Measurements from ENCODE around the gene PTPN20. TPM values are rescaled to one million over a fixed set of nuclear protein-coding genes. Genes with fewer than 3 reads are reported as not detected.

Gene PTPN20
- total RNA-seq, 2 donors from 2014 or later = 0.99 to 4.4 TPM

- Histone ChIP-seq H3K4me1 (no peaks in the 10 kb centered on the region), H3K36me3 (replicated peaks in 1 of 2; ENCODE audit: insufficient read depth in 1 of 2, low read depth in 2 of 2) (no peaks in the 10 kb centered on the region), H3K4me3 (no peak overlapping the region), H3K27me3 (no peaks in the 10 kb centered on the region), H3K27ac (no peak overlapping the region), H3K9me3 (no peaks in the 10 kb centered on the region)
- TF ChIP-seq CTCF (IDR thresholded peaks at IDR 0.05) = no peak
- TF ChIP-seq POLR2A (IDR thresholded peaks at IDR 0.05) = no peak
- ATAC-seq (no peak), DNase-seq (peak in 2 of 4 donors; percentile 3 to 6)
- intact Hi-C loops (cut with DNase I) = no loop called here
- WGBS, 2 donors = 77 to 79% methylated on average over 5 to 9 of the region's 9 CpGs
Observed at GRCh38 chr10:47040041-47040491, 128.8 kb downstream of the PTPN20 start.

- no peaks in the 10 kb centered on the region for H3K27me3 ChIP-seq
- TF ChIP-seq POLR2A (IDR thresholded peaks at IDR 0.05) = no peak
- no peak for TF ChIP-seq CTCF (IDR thresholded peaks at IDR 0.05)
- WGBS, 2 donors = 74 to 82% methylated on average over 4 of the region's 4 CpGs
- no peaks in the 10 kb centered on the region for H3K4me1 ChIP-seq
- ATAC-seq = no peak
- no peak overlapping the region for H3K4me3 ChIP-seq
- no peaks in the 10 kb centered on the region for H3K9me3 ChIP-seq
- no peaks in the 10 kb centered on the region for H3K36me3 ChIP-seq (replicated peaks in 1 of 2; ENCODE audit: insufficient read depth in 1 of 2, low read depth in 2 of 2)
- no peak overlapping the region for H3K27ac ChIP-seq
- intact Hi-C loops (cut with DNase I) = no loop called here
- DNase-seq = no peak
Observed at GRCh38 chr10:47040681-47041080, 129.5 kb downstream of the PTPN20 start.

DNA sequence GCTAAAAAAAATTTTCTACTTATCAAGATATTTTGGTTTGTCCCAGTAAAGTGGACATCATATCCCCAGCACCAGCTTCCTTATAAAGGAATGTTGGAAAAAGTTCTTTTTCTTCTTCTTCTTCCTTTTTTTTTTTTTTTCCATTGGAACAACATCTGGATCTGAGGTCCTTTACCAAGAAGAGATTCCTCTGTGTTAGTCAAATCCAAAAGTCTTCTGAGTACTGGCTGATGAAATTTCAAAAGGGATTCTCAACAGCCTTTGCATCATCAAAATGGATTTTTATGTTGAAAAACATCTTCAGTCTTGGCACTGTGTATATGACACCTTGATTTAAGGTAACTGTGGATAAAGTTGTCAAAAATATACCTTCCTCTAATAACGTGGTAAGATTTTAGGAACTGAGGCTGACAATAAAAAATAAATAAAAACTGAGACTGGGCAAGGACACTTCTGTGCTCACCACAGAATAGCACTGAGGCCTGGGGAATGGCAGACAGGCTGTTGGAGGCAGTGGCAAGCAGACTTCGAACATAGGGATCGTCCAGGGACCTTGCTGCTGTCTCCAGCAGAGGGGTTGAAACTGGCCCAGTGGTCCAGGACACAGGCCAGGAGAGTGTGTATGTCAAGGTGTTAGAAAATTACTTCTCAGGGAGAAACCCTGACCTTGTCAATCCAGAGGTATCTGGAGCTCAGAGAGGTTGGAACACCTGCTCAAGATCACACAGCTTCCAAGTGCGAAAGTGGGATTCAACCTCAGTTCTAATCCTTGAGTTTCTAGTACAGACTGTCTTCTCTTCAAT is 130.4 kb downstream of the PTPN20 start:
- WGBS, 2 donors = 69 to 75% methylated on average over 4 of the region's 4 CpGs
- ATAC-seq = no peak
- Histone ChIP-seq H3K27ac (no peak overlapping the region), H3K27me3 (no peaks in the 10 kb centered on the region), H3K9me3 (no peaks in the 10 kb centered on the region), H3K36me3 (replicated peaks in 1 of 2; ENCODE audit: insufficient read depth in 1 of 2, low read depth in 2 of 2) (no peaks in the 10 kb centered on the region), H3K4me1 (no peaks in the 10 kb centered on the region), H3K4me3 (no peak overlapping the region)
- TF ChIP-seq CTCF (IDR thresholded peaks at IDR 0.05) = no peak
- no peak for TF ChIP-seq POLR2A (IDR thresholded peaks at IDR 0.05)
- no peak for DNase-seq
- intact Hi-C loops (cut with DNase I) = no loop called here

- 64 to 87% methylated on average over 5 of the region's 5 CpGs for WGBS, 2 donors
- no peak for DNase-seq
- Histone ChIP-seq H3K36me3 (replicated peaks in 1 of 2; ENCODE audit: insufficient read depth in 1 of 2, low read depth in 2 of 2) (no peaks in the 10 kb centered on the region), H3K4me3 (no peak overlapping the region), H3K27me3 (no peaks in the 10 kb centered on the region), H3K27ac (no peak overlapping the region), H3K4me1 (no peaks in the 10 kb centered on the region), H3K9me3 (no peaks in the 10 kb centered on the region)
- no peak for ATAC-seq
- TF ChIP-seq POLR2A (IDR thresholded peaks at IDR 0.05) = no peak
- no peak for TF ChIP-seq CTCF (IDR thresholded peaks at IDR 0.05)
- intact Hi-C loops (cut with DNase I) = no loop called here
Observed at GRCh38 chr10:47042199-47042473, 130.9 kb downstream of the PTPN20 start.

All from body of pancreas (tissue), 4 donors.